ENCODE results near the gene RANBP3.

RANBP3 gene

DNA sequence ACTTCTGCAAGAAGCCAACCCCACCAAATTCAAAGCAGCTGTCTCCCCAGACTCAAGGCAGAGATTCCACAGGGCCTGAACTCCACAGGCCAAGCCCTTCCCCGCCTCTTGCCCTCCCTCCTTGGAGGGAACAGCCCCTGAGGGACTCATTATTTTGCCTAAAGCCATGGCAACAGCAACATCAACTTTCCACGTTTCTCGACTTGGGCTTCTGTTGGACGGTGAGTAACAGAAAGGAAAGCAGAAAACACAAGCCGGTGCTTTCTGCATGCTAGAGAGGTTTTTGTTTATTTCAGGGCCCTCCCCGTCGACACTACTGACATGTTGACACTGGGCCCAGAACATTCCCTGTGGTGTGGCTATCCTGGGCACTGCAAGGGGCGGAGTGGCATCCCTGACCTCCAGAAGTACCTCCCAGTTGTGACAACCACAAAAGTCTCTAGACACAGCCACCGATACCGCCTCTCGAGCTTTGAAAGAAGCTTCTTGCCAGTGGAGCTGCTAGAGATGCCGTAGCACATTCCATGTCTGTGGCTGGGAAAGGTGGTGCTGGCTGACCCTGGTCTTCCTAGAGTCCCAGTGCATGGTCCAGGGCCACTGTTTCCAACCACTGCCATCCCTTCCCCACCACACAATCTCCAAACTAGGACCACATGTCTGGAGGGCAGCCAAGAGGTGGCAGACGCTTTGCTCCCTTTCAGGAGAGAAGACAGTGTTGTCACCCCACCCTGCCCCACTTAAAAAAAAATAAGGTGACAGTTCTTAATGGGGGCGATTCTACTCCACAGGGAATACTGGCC, 51.1 kb downstream of the RANBP3 start:
- DNase-seq (ENCODE audit: low read depth) = peak; percentile 98

DNA sequence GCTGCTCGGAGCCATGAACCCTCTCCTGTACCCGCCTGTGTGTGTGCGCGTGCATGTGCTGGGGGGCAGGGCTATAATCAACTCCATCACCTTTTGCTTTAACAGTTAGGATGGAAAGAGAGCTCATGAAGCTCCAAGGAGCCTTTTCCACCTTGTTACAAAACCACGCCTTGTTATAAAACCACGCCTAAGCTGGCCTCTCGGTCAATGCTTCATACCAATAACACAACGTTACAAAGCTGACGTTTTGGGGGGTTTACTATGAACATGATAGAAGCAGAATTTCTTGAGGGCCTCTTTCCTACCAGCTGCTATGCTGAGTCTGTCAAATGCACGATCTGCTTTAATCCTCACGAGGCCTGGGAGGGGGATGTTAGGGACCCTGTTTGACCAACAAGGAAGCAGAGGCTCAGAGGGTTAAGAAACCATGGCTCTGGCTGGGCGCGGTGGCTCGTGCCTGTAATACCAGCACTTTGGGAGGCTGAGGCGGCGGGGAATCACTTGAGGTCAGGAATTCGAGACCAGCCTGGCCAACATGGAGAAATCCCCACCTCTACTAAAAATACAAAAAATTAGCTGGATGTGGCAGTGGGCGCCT, 52.0 kb downstream of the RANBP3 start:
- no peak for DNase-seq (ENCODE audit: low read depth)

DNA sequence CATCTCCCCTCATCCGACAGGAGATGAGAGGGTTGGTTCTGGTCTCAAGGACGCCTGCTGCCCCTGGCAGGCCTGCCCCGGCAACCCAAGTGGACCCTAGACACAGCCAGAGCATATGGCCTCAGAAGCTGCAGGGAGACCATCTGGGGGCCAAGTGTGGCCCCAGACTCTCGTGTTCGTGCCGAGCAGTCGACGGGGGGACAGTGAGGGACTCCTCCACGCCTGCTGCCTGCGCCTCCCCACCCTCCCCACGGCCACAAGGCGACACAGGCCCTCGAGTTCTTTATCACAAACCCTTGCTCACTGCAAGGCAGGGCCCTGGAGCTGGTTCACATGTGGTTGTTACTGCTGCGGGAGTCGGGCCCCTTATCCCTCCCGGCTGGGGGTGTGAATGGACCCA, 54.6 kb downstream of the RANBP3 start:
- no peak for DNase-seq (ENCODE audit: low read depth)

DNA sequence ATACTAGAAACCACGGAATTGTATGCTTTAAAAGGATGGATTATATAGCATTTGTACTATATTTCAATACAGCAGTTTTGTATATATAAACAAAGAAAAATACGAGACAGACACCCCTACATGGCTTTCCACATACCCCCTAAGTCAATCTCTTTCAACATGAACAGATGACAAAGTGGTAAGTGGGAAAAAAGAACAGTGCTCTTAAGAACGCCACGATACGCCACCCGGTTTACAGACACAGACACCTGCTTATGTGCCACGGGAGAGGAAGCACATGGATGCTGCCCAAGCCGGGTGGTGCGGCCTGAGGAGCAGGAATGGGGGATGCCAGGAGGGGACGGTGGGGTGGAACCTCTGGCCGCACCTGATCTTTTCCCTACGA, 55.8 kb downstream of the RANBP3 start:
- no peak for DNase-seq (ENCODE audit: low read depth)

DNA sequence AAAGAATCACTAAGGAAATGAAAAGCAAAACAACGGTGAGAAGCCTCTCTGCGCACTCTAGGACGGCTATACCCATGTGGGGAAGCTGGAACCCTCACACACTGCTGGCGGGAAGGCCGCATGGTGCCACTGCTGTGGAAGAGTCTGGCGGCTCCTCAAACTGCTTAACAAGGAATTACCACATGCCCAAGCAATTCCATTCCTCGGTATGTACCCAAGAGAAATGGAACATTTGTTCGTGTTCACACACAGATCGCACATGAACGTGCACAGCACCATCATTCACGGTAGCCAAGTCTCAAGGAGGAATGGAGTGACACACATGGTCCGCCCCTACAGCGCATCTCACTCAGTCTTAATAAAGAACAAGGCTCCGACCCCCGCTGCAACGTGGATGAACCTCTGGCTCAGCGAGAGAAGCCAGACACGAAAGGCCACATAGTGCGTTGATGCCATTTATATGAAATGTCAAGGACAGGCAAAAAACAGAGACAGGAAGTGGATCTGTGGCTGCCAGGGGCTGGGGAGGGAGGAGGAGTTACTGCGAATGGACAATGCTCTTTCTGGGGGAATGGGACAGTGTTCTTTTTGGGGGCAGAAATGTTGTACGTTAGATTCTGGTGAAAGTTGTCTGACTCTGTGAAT, 56.3 kb downstream of the RANBP3 start:
- DNase-seq (ENCODE audit: low read depth) = no peak

- DNase-seq (ENCODE audit: low read depth) = no peak
Measured at GRCh38 chr19:5918463-5919079, 59.4 kb downstream of the RANBP3 start.

- DNase-seq (ENCODE audit: low read depth) = no peak
Measured at GRCh38 chr19:5917431-5918107, 60.4 kb downstream of the RANBP3 start.

- DNase-seq (ENCODE audit: low read depth) = no peak
Measured at GRCh38 chr19:5916181-5916708, 61.7 kb downstream of the RANBP3 start.

GRCh38 chr19:5915782-5916165, 62.2 kb downstream of the RANBP3 start:
- no peak for DNase-seq (ENCODE audit: low read depth)

- no peak for DNase-seq (ENCODE audit: low read depth)
Measured at GRCh38 chr19:5914946-5915781, 62.8 kb downstream of the RANBP3 start.

DNA sequence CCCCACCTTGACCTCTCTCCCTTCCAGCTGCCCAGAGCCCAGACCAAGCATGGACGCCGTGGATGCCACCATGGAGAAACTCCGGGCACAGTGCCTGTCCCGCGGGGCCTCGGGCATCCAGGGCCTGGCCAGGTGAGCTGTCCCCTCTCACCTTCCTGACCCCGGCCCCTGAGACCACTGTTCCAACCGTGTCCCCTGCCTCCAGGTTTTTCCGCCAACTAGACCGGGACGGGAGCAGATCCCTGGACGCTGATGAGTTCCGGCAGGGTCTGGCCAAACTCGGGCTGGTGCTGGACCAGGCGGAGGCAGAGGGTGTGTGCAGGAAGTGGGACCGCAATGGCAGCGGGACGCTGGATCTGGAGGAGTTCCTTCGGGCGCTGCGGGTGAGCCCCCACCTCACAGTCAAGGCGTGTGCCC, 63.6 kb downstream of the RANBP3 start:
- no peak for DNase-seq (ENCODE audit: low read depth)

DNA sequence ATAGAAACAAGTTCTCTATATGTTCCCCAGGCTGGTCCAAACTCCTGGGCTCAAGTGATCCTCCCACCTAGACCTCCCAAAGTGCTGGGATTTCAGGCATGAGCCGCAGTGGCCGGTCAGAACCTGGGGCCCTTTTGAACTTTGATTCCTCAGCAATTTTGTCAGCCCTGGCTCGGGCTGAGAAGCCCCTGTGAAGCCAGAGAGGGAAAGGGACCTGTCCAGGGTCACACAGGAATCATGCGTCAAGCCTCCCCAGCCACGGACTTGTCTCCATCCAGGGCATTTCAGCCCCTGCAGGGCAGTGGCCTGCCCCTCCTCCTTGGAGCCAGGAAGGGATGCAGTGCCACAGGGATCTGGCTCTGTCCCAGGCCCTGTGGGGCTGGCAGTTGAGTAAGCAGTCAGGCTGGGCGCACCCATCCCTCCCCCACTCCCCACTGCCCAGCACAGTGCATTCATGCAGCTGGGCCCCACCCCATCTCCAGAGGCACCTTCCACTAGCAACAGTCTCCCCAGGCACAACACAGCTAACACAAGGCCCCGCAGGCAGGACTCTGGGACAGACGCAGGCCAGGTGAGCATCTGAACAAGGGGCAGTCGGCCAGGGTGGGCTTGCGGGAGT, 64.1 kb downstream of the RANBP3 start, which contains the start of gene CAPS:
TSS of gene CAPS (plus strand) at position 516 of the 619 bp plus-strand sequence. CDS start 153 bp downstream, outside the sequence.
- peak; percentile 90 for DNase-seq (ENCODE audit: low read depth)

- DNase-seq (ENCODE audit: low read depth) = peak; percentile 26
Measured at GRCh38 chr19:5911366-5911765, 66.6 kb downstream of the RANBP3 start.

DNA sequence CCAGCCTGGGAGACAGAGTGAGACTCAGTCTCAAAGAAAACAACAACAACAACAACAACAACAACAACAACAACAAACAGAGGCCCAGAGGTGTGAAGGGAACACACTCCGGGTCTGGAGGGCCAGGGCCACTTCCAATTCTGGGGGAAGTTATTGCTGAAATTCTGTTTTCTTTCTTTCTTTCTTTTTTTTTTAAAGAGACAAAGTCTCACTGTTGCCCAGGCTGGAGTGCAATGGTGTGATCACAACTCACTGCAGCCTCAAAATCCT, 67.4 kb downstream of the RANBP3 start:
- DNase-seq (ENCODE audit: low read depth) = no peak

- no peak for DNase-seq (ENCODE audit: low read depth)
Measured at GRCh38 chr19:5908773-5909442, 69.0 kb downstream of the RANBP3 start.

DNA sequence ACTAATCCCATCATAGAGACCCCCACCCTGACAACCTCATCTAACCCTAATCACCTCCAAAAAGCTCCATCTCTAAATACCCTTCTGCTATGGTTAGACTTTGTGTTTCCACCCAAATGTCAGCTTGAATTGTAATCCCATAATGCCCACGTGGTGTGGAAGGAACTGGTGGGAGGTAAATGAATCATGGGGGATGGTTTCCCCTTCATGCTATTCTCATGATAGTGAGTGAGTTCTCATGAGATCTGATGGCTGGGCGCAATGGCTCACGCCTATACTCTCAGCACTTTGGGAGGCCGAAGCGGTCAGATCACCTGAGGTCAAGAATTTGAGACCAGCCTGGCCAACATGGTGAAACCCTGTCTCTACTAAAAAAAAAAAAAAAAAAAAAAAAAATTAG, 70.7 kb downstream of the RANBP3 start:
- no peak for DNase-seq (ENCODE audit: low read depth)

DNA sequence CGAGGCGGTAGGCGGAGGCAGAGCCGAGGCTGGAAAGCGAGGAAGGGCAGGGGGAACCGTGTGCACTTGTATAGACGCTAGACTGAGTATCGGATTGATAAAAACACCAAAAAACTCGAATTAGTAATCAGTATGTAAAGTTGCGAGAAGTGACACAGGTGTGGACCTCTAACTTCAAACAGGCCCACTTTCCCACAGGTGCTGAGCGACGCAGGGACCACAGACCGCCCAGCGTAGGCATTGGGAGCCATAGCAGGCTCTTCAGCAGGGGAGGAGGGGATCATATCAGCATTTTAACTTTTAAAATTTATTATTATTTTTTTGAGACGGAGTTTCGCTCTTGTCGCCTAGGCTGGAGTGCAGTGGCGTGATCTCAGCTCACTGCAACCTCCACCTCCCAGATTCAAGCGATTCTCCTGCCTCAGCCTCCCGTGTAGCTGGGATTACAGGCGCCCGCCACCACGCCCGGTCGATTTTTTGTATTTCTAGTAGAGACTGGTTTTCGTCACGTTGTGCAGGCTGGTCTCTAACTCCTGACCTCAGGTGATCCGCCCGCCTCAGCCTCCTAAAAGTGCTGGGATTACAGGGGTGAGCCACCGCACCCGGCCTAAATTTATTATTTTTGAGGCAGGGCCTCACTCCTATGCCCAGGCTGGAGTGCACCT, 72.7 kb downstream of the RANBP3 start:
- no peak for DNase-seq (ENCODE audit: low read depth)

- peak; percentile 100 for DNase-seq (ENCODE audit: low read depth)
Measured at GRCh38 chr19:5904352-5905113, 73.4 kb downstream of the RANBP3 start, which contains the start of gene VMAC. VMAC (plus strand) TSS chr19:5904872; CDS start chr19:5904891, 19 bp downstream.

All from fibroblast of gingiva (primary cell).